Measurements from ENCODE around the gene MRGPRF.

DNA sequence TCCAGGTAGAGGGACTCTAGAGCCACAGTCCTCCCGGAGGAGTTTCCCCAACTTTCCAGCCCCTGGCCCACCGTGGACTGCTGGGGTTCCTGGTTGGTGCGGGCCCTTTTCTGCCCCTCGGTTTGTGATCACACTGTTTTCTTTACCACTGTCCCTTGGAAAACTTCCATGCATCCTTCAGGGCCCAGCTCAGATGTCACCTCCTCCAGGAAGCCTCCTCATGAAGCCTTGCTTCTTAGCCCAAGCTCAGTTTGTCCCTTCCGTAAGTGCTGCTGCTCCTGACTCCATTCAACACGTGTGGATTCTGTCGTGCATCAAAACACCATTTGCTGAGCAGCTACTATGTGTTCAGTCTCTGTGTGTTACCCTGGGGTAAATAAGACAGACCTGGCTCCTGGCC is 19.8 kb upstream of the MRGPRF start:
- TF ChIP-seq CTCF (IDR thresholded peaks at IDR 0.05) (no peak), POLR2AphosphoS5 (IDR thresholded peaks at IDR 0.05) (no peak), POLR2A (IDR thresholded peaks at IDR 0.05) (no peak)
